NCI-H345 treated with DMSO at 0.1 percent for 48 hours (cell line): ENCODE data around the gene CDH13.

Experiments used
- DNase-seq: peaks from one replicate; lab custom pipeline; 2025; ENCODE audit not compliant: unreplicated experiment; lab: John Stamatoyannopoulos, UW

CDH13 gene

DNA sequence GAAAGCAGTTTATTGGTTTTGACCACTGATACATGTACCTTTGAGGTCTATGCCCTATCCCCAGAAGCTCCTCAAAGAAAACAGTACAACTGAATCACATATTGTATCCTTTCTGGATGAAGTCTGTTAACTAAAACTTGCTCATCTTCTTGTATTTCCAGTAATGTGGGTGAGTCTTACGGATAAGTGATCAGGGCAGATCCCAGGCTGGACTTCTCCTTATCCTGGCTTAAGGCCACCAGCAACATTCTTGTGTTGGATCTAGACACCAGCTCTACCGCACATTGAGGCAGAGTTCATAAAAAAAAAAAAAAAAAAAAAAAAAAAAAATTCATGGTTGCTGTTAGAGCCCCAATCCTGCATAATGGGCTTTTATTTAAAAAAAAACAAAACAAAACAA is 644.4 kb downstream of the CDH13 start:
- no peak for DNase-seq

DNA sequence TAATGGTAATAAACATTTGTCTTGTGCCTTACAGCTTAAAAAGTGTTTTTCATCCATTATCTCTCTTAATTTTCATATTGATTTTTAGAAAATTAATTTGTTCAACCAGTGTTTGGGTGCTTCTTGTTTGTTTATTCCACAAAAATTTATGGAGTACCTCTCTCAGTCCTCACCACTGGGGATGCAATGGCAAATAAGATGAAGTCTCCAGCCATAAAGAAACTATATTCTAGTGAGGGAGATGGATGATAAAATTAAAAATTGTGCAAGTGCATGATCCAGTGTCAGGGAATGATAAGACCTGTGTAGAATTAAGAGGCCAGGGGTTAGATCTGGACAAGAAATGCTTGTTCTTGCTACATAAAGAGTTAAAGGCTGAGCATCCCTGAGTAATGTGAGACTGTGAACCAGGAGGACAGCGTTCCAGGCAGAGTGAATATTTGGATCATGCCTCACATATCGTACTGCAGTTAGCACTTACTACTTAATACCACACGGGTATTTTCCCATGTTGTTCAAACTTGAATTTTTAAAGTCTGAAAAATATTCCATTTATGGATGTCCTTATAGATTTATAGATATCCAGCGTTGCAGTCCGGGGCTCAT is 645.3 kb downstream of the CDH13 start:
- DNase-seq, result no peak

DNA sequence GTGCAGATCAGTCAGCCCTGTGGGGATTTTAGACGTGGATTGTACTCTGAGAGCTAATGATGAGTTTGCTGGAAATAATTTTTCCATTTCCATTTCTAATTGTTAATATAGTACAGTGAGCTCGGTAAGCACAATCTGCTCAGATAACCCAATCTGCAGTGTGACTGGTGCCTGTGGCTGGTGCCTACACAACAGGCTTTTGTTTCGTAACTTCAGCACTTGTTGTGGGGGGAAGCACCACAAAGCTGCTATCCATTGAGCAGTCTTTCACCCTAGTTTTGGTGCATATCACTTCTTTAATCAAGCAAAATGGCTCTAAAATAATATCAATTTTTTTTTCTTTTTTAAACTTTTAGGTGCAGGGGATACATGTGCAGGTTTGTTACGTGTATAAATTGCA is 646.1 kb downstream of the CDH13 start:
- no peak for DNase-seq

DNA sequence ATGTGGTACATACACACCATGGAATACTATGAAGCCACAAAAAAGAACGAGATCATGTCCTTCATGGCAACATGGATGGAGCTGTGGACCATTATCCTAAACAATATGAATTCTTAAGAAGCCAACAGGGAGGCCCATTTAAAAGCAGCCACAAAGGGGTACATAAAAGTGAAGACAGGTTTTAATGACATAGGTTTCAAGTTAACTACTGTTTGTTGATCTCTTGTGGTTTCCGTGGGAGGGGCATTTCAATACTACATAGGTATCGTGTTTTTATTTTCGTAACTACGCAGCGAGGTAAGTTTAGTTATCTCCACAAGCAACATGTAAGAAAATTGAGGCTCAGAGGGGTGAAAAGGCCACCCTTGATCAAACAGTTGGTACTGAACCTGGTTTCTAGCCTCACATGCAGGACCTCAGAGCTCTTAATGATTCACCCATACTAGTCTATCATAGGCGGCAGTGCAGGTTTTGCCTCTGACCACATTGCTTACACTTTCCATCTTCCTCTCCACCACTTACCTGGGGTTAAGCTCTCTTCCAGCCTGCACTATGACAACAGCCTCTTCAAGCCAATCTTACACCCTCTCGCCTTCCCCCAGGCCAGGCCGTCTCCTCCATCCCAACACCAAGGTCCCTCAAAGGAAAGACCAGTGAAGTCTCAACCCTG is 646.9 kb downstream of the CDH13 start:
- DNase-seq, result no peak

DNA sequence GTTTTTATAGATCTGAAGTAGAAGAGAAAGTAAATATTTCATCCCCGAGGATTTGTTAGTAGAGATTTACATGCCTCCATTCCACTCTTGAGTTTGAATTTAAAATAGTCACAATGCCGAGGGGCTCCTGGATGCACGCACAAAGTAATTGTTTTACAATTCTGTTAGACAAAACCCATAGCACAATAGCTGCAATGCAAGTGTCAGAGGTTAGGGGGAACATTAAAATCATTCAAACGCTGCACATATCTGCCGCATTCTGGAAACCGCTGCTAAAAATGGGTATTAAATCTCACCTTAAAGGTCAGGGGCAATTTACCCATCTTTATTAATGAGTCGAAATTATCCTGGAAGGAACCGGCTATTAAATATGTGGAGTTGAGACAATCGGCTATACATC is 652.5 kb downstream of the CDH13 start:
- no peak for DNase-seq

DNA sequence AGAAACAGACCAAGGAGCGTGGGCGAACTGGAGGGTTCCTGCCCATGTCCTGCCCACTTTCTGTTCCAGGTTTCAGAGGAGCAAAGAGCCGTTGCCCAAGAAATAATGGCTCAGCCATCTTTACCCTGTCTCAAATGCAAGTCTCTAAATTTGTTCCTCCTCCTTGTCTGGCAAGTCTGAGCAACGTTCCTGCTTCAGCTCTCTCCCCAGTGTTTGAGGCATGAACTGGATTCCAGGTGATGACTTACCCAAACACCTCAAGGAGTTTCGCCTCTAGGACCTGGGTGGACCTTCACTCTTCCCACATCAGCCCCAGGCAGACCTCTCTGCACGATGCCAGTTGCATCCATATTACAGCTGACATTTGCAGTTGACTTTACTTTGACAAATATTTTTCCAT is 659.2 kb downstream of the CDH13 start:
- DNase-seq, result no peak

DNA sequence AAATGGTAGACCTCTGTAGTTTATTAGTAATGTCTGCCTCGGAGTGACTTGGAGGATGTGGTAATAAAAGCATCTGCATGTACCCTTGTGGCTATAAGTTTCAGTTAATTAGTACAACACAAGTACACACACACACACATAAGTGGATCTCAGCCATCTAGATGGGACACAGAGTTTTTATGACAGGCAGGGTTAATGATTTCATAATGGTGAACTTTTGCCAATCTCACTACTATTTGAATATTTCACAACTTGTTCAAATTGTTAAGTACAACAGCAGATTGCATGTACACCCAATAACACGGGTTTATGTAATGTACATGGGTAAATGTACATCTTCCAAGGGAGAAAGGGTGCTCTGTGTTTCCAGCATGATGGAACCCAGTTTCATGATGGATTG is 669.7 kb downstream of the CDH13 start:
- DNase-seq, result no peak

DNA sequence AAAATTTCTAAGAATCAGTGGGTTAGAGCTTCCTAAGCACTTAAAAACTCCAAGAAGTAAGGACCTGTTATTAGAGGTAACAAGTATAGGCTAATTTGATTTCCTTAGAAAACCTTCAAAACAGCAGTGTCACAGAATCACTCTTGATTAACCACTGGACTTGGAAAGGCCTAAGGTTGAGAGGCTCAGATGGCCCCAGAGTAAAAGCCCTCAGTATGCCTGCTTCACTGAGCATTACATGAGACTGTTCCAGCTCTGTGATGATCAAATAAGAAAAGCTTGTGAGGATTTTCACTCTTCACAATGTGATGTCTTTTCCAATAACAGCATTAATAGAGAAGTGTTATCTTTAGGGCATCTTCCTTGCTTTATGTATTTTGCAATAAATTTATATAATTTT is 671.8 kb downstream of the CDH13 start:
- DNase-seq, result no peak

DNA sequence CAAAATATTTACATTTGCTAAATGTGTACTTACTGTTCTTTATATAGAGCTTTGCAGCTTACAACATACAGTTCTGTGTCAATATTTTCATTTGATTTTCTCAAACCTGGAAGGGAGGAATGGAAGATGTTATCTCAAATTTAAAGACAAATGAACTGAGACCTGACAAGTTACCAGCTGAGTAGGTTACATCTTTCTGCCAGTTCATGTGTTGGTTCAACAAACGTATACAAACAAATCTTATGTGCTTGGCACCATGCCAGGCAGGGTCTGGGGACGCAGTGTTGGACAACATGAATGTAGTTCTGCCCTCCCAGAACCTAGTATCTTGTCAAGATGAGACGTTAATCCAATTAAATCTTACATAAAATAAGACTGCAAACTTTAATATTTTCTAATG is 673.6 kb downstream of the CDH13 start:
- no peak for DNase-seq

DNA sequence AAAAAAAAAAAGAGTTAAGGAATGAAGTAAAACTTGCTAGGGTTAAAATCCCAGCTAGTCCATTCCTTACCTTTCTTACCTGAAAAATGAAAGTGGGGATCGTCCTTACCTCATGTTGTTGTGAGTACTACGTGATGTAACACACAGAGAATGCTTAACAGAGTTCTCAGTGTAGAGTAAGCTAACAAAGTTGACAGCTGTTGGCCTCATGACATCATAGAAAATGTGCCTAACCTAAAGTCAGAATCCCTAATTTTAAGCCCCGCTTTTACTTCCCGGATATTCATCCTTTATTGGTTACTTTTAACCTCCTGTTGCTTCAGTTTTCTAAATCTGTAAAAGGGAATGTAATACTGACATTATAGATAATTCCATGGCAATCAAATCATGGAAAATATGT is 675.2 kb downstream of the CDH13 start:
- DNase-seq, result no peak

DNA sequence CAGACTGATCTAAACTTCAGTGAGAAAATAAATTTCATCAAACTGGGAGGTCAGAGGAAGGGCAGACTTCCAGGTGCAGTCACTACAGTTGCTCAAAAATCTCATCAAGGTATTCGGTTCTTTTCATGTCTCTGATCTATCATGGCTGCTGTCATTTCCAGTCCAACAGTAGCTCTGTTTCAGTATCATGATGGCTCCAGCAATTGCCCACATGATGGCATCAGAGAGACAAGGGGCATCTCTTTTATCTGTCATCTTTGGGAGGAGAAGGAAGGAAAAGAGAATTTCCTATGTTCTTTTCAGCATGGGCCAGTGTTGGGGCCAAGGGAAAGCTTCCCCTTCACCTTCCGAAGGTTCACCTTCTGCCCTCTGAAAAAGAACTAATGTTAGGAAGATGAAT is 676.1 kb downstream of the CDH13 start:
- DNase-seq, result no peak

DNA sequence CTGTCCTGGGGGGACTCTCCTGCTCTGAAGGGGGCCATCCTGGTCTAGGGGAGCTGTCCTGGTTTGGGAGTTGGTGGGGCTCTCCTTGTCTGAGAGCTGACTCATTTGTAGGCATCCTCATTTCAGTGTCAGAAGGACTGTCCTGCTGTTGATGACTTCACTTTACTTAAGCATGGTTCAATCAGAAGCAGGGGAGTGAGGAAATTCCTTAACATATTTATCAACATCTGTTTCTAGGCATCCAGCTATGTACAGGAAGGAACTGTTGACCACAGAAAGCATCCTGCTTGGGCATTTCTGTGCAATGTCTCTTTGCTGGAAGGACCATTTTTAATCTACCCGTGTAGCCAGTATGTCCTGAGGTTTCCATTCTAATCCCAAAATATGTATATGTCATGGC is 678.3 kb downstream of the CDH13 start:
- no peak for DNase-seq

DNA sequence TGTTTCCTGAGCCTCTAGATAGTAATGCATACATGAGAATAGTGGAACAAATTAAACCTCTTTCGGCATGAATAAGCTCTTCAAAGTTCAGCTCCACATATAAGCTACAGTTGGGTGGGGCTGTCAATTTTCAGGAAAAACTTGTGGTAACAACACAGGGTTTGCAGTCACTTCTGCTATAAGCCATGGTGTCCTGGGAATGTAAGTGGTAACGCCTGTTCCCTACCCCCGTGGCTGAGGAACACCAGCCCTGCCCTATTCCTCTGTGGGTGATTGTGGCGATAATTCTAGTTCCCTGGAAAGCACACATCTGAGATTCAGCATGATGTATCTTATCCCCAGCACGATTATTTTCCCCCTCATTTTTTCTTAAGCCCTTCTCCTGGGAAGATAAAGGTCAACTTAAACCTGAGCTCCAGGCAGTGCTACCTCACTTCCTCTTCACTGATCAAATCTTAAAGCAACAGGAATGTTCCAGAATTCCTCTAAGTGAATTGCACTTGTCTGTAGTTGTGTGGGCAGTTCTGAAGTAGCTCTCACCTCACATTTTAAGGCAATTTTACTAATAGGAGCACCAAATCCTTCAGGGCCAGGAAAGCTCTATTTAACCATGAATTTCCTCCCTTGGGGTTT is 680.3 kb downstream of the CDH13 start:
- DNase-seq, result no peak

DNA sequence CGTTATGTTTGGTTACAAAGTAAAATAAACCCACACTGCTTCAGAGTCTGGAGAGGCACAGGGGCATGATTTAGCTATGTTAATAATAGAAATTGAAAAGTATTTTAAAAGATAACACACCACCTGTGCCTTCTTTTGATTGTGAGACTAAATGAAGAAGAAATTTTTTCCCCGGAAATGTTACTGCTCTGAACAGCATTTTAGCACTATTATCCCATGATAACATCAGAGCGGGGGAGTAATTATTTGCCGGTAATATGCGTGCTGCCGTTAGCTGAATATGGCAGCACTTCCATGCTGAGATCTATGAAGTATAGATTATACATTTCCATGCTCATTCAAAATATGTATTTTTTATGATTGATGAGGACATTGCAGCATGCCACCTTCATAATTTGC is 680.8 kb downstream of the CDH13 start:
- no peak for DNase-seq

DNA sequence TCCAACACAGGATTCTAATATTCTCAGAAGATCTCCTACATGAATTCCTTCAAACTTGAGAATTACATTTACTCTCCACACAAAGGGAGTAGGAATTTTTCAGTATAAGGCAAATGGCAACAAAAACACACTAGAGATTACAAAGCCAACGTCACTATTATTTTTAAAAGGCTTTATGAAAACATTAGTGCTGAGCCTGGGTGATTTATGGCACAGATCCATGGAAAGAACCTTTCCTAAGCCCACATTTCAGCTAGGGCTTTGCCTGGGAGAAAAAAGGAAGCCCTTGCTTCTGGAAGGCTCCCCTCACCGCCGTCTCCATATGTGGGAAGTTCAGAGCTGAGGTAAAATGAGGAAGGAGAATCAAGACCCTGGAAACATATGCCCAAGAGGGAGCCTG is 681.6 kb downstream of the CDH13 start:
- no peak for DNase-seq

DNA sequence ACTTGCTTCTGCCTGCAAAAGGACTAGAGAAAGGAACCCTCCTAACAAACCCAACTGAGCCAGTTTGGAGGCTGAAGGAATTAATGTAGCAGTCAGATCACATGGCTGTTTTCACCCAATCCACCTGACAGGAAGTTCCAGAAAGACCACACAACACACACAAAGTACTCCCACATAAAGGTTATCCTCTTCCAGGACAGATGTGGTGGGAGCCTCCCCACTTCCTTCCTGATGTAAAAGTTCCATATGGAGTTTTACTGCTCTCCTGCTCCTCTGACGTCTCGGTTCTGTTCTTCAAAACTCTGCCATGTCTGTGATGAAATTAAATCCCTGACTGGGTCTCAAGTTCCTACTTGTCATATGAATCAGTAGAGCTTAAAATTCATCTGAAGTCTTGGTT is 684.0 kb downstream of the CDH13 start:
- DNase-seq, result no peak

DNA sequence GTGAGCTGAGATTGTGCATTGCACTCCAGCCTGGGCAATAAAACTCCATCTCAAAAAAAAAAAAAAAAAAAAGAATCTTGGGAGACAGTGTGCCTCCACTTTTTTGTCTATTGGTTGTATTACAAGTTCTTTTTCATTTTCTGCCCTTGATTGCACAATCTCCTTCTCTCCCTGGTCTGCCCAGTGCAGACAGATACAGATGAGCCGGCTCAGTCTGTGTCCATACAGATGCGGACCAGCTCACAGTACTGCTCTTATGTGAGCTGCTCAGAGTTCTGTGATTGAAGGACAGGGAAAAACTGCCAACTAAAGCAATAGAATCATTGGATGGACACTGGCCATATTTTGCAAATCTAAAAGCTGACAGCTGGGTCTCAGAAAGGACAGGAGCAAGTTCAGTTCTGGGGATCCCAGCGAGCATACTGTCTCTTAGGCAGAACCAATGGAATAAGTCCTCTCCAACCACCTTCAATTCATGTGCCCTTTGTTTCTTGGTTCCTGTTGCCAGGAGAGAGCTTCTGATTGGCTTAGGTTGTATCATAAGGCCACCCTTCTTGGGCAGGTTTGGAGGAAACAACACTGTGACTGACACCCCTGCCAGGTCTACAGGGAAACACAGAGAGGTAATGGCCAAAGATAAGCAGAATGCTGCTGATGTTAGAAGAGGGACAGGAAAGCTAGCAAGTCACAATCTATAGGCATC is 685.4 kb downstream of the CDH13 start:
- DNase-seq, result no peak

DNA sequence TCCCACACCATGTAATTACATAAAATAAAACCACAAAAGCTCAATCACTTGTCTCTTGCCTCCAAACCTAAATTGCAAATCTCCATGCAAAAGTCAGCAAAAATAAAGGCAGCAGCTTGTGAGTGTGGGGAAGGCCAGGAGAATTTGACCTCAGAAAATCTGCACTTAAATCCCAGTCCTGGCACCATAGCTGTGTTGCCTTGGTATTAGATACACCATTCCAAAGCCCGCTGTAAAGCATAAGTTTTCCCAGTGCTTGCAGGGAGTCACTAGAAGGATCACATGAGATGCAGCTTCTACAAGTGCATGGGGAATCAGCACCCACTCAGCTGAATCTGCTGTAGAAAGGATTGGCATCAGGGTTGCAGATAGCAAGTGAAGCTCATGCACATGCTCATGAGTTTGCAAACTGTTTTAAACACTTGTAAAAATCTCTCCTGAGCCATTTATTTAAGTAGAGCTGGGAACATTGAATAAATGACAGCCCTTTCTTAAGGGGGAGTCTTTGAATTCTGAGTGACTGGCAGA is 686.0 kb downstream of the CDH13 start:
- no peak for DNase-seq

DNA sequence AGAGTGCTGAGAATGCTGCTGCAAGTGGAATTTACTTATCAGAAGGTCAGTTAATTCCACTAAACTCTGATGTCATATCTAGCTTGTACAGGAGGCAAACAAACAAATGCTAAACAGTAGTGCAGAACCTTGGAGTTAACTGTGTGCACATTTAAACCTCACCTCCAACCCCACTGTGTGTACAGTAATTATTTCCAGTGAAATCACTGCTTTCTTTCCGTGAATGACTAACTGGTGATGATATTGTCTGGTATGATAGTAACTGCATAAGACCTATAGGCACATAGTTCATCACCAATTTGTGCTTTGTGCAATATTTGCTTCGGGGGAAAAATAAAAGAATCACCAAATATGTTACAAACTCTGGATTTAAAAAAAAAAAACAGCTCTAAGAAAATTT is 688.5 kb downstream of the CDH13 start:
- no peak for DNase-seq

DNA sequence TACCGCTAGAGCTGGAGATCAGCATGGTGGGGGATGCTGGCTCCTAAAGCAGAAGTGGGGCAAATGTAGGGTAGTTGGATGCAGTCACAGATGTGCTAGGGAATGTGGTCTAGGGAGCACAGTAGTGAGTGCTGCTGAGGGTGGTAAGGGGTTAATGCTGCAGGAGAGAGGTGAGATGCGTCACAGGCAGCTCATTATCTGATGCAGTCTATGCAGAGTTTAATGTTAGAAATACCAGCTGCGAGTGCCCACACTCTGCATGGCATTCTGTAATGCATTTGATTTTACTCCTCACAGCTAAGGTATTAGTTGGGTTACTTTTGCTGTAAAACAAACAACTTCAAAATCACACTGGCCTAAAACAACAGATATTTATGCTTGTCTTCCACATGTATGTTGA is 689.7 kb downstream of the CDH13 start:
- no peak for DNase-seq

DNA sequence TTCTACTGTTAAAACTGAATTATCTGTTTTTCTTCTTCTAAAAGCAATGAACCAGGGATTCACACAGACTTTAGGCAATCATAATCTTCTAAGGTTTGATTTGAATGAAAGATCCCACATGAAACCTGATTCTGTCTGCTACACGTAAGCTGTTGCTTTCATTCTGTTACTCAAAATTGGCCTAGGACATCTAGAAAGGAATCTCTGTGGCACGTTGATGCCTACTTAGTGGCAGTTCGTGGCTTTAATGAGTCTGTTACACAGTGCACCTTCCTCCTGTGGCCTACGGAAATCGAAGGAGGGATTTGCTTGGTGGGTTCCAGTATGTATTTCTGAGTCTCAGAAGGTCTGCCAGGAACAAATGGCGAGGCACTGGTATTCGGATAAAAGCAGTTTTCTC is 691.6 kb downstream of the CDH13 start:
- no peak for DNase-seq

DNA sequence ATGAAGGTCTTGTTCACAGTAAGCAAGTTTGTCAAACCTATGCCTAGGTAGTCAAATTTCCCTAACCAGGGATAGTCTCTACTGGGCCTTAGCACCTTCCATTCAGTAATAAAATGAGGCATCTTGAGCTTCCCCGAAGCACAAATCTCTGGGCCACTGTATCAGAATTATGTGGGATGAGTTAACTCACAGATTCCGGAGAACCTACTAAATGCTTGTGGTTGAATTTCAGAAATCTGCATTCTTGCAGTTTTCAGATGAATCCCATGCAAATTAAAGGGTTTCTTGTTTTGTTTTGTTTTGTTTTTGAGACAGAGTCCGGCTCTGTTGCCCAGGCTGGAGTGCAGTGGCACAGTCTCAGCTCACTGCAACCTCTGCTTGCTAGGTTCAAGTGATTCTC is 702.2 kb downstream of the CDH13 start:
- no peak for DNase-seq
